Measurements from ENCODE around the gene CTSW.
"Not testable (repeated sequence)": the region's sequence is repeated elsewhere in the genome, so short reads cannot be mapped to it uniquely, and the experiment has no call there.

Gene CTSW

GRCh38 chr11:65886826-65887722 lies 7.4 kb downstream of the CTSW start:
- no peak for DNase-seq

GRCh38 chr11:65887723-65888162 lies 8.1 kb downstream of the CTSW start:
- no peak for DNase-seq

GRCh38 chr11:65888163-65888814 lies 8.7 kb downstream of the CTSW start, which contains the start of gene FIBP:
Gene FIBP, minus strand, starts transcription at chr11:65888471. Its CDS starts 53 bp downstream, at chr11:65888418.
- peak; percentile 90 to 95 for DNase-seq

- peak; percentile 89 to 90 for DNase-seq
These were observed 10.9 kb downstream of the CTSW start, which contains the start of gene CCDC85B for GRCh38 chr11:65890324-65891218. Gene CCDC85B, plus strand, starts transcription at chr11:65890673. Its CDS starts 111 bp downstream, at chr11:65890784.

- peak; percentile 55 to 59 for DNase-seq
These were observed 11.8 kb downstream of the CTSW start for GRCh38 chr11:65891219-65892136.

- DNase-seq, result not testable (repeated sequence)
These were observed 12.5 kb downstream of the CTSW start for GRCh38 chr11:65892137-65892540.

GRCh38 chr11:65892661-65893317 lies 13.2 kb downstream of the CTSW start:
- no peak for DNase-seq

GRCh38 chr11:65894034-65894591 lies 14.5 kb downstream of the CTSW start:
- peak; percentile 45 to 46 for DNase-seq

GRCh38 chr11:65895482-65895981 lies 15.9 kb downstream of the CTSW start:
- no peak for DNase-seq

- DNase-seq, result no peak
These were observed 16.7 kb downstream of the CTSW start for GRCh38 chr11:65896034-65896999.

- no peak for DNase-seq
These were observed 17.4 kb downstream of the CTSW start for GRCh38 chr11:65897020-65897471.

GRCh38 chr11:65898656-65899355 lies 19.2 kb downstream of the CTSW start:
- DNase-seq, result no peak

GRCh38 chr11:65899356-65900124 lies 19.9 kb downstream of the CTSW start:
- DNase-seq, result peak; percentile 8 to 12

GRCh38 chr11:65900125-65900898 lies 20.7 kb downstream of the CTSW start, which contains the start of gene FOSL1:
Gene FOSL1, minus strand, starts transcription at chr11:65900388. Its CDS starts 49 bp downstream, at chr11:65900339.
- DNase-seq, result peak; percentile 65 to 72

GRCh38 chr11:65900899-65901180 lies 21.2 kb downstream of the CTSW start:
- no peak for DNase-seq

- peak; percentile 63 to 74 for DNase-seq
These were observed 23.4 kb downstream of the CTSW start for GRCh38 chr11:65903068-65903481.

- no peak for DNase-seq
These were observed 24.1 kb downstream of the CTSW start for GRCh38 chr11:65903715-65904114.
